ENCODE results near the gene SLCO2B1.
A peak's percentile ranks its signal among the peaks of the same experiment; 100 is the strongest.
"Not testable (repeated sequence)": the region's sequence is repeated elsewhere in the genome, so short reads cannot be mapped to it uniquely, and the experiment has no call there.

The SLCO2B1 gene

GRCh38 chr11:75150879-75151278, at the start of gene SLCO2B1:
TSS of gene SLCO2B1 (plus strand) at chr11:75151107. CDS start at chr11:75151382, 275 bp downstream.
- no peak for DNase-seq

- DNase-seq: no peak
Observed at GRCh38 chr11:75101424-75102128, 49.3 kb upstream of the SLCO2B1 start.

GRCh38 chr11:75103380-75104026, 47.4 kb upstream of the SLCO2B1 start:
- no peak for DNase-seq

DNA sequence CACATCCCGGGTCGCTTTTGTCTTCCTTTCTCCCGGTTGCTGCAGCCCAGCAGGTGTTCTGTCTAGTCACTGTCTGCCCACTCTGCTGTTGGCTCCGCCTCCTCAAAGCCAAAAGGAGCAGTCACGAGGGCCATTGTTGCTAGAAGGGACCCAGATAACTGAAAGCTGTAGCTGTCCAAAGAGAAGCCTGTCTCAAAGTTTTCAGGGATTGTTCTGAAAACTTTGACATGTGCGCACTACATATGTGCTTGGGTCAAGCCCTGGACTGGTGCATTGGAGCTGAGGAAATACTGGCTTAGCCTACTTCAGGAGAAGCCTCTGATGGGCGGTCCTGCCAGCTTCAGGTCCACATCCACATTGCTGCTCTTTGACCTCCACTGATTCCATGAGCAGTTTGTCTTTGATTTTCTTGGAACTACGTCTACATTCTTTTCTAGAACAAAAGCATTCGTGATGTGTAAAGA, 45.4 kb upstream of the SLCO2B1 start:
- DNase-seq: no peak

GRCh38 chr11:75105967-75106681, 44.8 kb upstream of the SLCO2B1 start:
- DNase-seq: not testable (repeated sequence)

DNA sequence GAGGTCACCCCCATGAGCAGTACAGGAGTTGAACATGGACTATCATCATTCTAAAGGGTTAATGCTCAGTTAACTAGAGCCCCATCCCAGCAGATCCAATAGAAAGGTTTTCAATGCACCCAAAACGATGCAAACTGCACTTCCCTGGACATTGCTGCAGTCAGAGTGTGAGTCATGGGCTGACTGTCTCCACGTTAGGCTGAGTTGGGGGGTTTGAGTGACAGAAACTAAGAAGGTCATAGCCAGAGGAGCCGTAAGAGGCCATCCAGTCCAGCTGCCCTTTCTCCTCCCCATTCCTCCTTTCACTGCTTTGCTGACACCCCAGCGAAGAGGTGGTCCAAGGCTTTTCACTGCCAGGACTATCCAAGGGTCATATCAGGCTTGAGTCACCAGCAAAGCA, 43.7 kb upstream of the SLCO2B1 start:
- DNase-seq: no peak

GRCh38 chr11:75112200-75112599, 38.7 kb upstream of the SLCO2B1 start:
- DNase-seq: no peak

DNA sequence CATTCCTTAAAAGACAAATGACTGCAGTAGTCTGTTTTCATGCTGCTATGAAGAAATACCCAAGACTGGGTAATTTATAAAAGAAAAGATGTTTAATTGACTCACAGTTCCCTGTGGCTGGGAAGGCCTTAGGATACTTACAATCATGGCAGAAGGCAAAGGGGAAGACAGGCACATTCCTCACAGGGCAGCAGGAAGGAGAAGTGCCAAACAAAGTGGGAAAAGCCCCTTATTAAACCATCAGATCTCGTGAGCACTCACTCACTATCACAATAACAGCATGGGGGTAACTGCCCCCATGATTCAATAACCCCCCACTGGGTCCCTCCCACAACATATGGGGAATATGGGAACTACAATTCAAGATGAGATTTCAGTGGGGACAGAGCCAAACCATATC, 37.9 kb upstream of the SLCO2B1 start:
- DNase-seq: no peak

GRCh38 chr11:75114465-75114864, 36.4 kb upstream of the SLCO2B1 start:
- no peak for DNase-seq

DNA sequence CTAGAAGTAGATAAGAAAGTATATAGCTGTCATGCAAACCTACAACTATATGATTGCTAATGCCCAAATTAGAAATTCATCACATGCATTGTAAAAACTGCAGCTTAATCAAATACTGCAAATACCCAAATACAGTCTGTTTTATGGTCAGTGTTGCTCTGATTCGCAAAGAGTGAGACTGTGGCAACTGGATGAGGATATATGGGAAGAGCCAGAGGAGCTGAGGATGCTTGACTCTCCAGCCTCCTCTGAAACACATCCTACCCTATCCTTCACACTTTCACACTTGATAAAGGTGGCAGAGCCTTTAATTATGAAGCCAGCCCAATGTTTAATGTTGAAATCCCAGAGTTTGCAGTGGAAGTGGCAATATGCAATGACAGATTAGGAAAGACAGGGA, 32.3 kb upstream of the SLCO2B1 start:
- no peak for DNase-seq

DNA sequence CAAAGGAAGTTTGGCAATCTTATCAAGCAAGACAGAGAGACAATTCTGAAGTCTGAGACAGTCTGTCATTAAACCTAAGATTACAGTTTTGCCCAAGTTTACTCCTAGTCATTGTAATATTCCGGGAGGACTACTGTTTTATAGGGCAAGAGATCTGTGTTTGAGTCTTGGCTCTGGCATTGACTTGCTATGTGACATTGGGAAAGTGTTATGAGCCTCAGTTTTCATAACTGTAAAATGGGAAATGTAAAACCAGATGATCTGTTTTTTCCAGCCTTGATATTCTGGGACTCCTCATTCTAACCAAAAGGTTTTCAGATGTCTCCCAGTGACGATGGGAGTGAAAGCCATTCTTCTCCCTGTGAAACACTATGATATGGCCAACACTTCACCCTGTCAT, 24.3 kb upstream of the SLCO2B1 start:
- no peak for DNase-seq

- DNase-seq: no peak
Observed at GRCh38 chr11:75132080-75132479, 18.8 kb upstream of the SLCO2B1 start.

DNA sequence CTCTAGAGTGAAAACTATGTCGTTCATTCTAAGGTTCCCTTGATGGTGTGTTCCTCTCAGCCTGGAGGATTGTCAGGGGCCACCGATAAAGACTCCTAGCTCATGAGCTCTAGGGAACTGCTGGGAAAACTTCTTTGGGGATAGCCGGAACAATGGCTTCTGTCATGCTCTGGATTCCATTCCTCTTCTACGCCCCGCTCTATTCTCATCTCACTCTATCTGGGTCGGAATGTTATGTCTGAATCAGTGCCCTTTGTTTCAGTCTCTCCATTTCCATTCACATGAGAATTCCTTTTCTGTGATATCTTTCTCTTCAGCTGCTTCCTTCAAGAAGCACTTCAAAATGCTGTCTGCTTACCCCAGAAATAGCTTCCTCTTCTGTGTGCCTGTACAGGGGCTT, 16.9 kb upstream of the SLCO2B1 start:
- DNase-seq: no peak

GRCh38 chr11:75135021-75135650, 15.8 kb upstream of the SLCO2B1 start:
- no peak for DNase-seq

- DNase-seq: no peak
Observed at GRCh38 chr11:75135651-75136050, 15.3 kb upstream of the SLCO2B1 start.

GRCh38 chr11:75140269-75141138, 10.4 kb upstream of the SLCO2B1 start:
- peak; percentile 65 to 81 (median 78) for DNase-seq

DNA sequence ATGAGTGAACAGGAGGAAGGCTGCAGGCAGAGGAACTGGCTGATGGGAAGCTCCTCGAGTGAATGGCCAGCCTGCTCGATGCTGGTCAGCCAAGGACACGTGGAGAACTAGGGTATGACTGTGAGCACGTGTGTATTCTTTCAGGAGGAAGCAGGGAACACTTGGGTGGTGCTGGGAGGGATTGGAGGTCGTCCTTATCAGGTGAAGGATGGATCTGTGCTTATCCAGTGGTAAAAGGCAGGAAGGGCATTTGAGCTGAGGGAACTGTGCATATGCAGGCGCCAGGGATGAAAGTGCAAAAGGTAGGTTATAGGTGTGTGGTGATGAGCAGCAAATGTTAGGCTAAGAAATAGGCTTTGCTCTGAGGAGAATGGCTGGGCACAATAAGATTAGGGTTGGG, 9.7 kb upstream of the SLCO2B1 start:
- no peak for DNase-seq

- peak; percentile 12 to 64 (median 32) for DNase-seq
Observed at GRCh38 chr11:75142714-75143419, 8.0 kb upstream of the SLCO2B1 start.

DNA sequence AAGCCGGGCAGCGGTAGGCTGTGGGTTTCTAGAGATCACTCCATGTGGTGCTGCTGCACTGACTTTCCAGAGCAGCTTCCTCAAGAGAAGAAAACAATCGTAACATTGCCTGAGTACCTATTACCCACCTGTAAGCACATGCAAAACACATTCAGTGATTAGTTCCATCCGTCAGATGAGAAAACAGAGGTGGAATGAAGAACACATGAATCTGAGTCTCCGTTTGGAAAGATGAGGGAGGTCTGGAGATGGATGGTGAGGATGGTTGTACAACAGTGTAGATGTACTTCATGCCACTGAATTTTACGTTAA, 7.5 kb upstream of the SLCO2B1 start:
- DNase-seq: no peak

DNA sequence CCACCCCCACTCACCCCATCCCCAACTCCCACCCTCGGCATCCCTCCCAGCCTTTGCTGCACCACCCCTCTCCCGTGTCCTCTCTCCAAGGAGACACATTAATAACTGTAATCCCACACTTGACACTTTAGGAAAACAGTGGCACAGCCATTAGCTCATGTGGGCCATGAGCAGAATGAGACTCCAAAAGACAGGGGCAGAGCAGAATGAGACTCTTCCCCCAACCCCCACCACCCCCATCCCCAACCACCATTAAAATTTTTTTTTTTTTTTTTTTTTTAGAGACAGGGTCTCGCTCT, 6.2 kb upstream of the SLCO2B1 start:
- DNase-seq: no peak

DNA sequence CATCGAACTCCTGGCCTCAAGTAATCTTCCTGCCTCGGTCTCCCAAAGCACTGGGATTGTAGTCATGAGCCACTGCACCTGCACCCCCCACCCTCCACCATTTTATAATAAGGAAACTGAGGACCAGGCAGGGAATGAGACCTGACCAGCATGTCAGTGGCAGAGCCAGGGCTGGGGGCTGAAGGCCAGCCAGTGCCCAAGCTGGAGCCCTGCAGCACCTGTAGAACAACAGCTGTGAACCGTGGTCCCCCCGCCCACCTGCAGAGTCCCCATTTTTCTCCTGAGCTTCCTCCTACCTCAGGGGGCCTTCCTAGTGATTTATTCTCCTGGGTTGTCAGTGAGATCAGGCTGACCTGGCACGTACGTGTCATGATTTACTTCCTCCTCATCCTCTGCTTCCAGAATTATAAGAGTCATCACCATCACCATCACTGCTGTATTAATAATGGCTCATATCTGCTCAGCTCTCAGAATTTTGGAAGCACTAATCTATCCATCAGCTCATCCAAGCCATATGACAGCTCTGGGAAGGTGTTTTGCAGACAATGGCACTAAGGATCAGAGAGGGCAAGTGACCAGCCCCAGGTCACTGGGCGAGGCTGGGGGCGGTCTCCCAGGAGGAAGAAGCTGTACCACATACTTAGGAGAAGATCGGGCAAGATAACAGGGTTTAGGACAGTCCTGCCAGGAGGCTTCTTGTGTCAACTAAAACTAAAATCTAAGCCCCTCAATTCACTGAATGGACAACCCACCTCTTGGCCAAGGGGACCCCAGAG, 5.5 kb upstream of the SLCO2B1 start:
- no peak for DNase-seq

Measured in activated naive CD4-positive, alpha-beta T cell (primary cell).